ENCODE data around the gene VKORC1.
"Not testable (repeated sequence)": the region's sequence is repeated elsewhere in the genome, so short reads cannot be mapped to it uniquely, and the experiment has no call there.

The VKORC1 gene

GRCh38 chr16:31107465-31107867, 12.9 kb upstream of the VKORC1 start:
- no peak for DNase-seq (ENCODE audit: low spot score)

- DNase-seq (ENCODE audit: low spot score), result no peak
These were observed 12.2 kb upstream of the VKORC1 start for GRCh38 chr16:31106509-31107464.

- peak; percentile 82 for DNase-seq (ENCODE audit: low spot score)
These were observed 11.1 kb upstream of the VKORC1 start for GRCh38 chr16:31105677-31106213.

GRCh38 chr16:31100876-31101641, 6.5 kb upstream of the VKORC1 start:
- not testable (repeated sequence) for DNase-seq (ENCODE audit: low spot score)

GRCh38 chr16:31099860-31100638, 5.5 kb upstream of the VKORC1 start:
- no peak for DNase-seq (ENCODE audit: low spot score)

- DNase-seq (ENCODE audit: low spot score), result no peak
These were observed 541 bp downstream of the VKORC1 start for GRCh38 chr16:31094088-31094423.

- peak; percentile 82 for DNase-seq (ENCODE audit: low spot score)
These were observed 1.4 kb downstream of the VKORC1 start for GRCh38 chr16:31093132-31093703.

GRCh38 chr16:31092330-31092729, 2.3 kb downstream of the VKORC1 start:
- no peak for DNase-seq (ENCODE audit: low spot score)

GRCh38 chr16:31090540-31090939, 4.1 kb downstream of the VKORC1 start:
- DNase-seq (ENCODE audit: low spot score), result no peak

GRCh38 chr16:31089199-31089598, 5.4 kb downstream of the VKORC1 start:
- no peak for DNase-seq (ENCODE audit: low spot score)

- no peak for DNase-seq (ENCODE audit: low spot score)
These were observed 6.0 kb downstream of the VKORC1 start, which contains the start of gene PRSS53 for GRCh38 chr16:31088459-31089183. Gene PRSS53 (minus strand): TSS chr16:31088943. CDS start chr16:31088809, 134 bp downstream.

GRCh38 chr16:31087971-31088370, 6.6 kb downstream of the VKORC1 start:
- no peak for DNase-seq (ENCODE audit: low spot score)

GRCh38 chr16:31087481-31087880, 7.1 kb downstream of the VKORC1 start:
- no peak for DNase-seq (ENCODE audit: low spot score)

GRCh38 chr16:31086629-31086906, 8.0 kb downstream of the VKORC1 start:
- DNase-seq (ENCODE audit: low spot score), result no peak

- no peak for DNase-seq (ENCODE audit: low spot score)
These were observed 8.5 kb downstream of the VKORC1 start for GRCh38 chr16:31085873-31086628.

- no peak for DNase-seq (ENCODE audit: low spot score)
These were observed 9.2 kb downstream of the VKORC1 start for GRCh38 chr16:31085411-31085810.

- no peak for DNase-seq (ENCODE audit: low spot score)
These were observed 9.9 kb downstream of the VKORC1 start for GRCh38 chr16:31084584-31085302.

GRCh38 chr16:31083981-31084380, 10.6 kb downstream of the VKORC1 start:
- DNase-seq (ENCODE audit: low spot score), result no peak

GRCh38 chr16:31083556-31083955, 11.0 kb downstream of the VKORC1 start:
- no peak for DNase-seq (ENCODE audit: low spot score)

- no peak for DNase-seq (ENCODE audit: low spot score)
These were observed 11.5 kb downstream of the VKORC1 start for GRCh38 chr16:31083081-31083480.
